PFSK-1 (cell line): ENCODE measurements around the gene TENT4A.

ENCODE experiments used
- POLR2AphosphoS5 ChIP-seq: IDR thresholded peaks from 2 replicates; pipeline ENCODE4 v1.6.1; 2012; ENCODE audit warnings: low read depth, mild to moderate bottlenecking, control low read depth, low read length, moderate library complexity
- SIN3A ChIP-seq: IDR thresholded peaks from 2 replicates; pipeline ENCODE4 v1.6.1; 2012; ENCODE audit warnings: mild to moderate bottlenecking, low read length, moderate library complexity, borderline replicate concordance; ENCODE audit not compliant: insufficient read depth
- TAF1 ChIP-seq: IDR thresholded peaks from 2 replicates; pipeline ENCODE4 v1.6.1; 2012; ENCODE audit warnings: low read length, control low read depth, borderline replicate concordance; ENCODE audit not compliant: insufficient read depth
- TF ChIP-seq, protein P1 (sequence below), 2 experiments: IDR thresholded peaks; 2 replicates each; pipeline versions ENCODE4 v1.6.1 to v1.8.0; 2011 to 2012; ENCODE audit warnings: low read depth in 2 of 2, low read length in 2 of 2, control low read depth in 1 of 2, inconsistent platforms in 1 of 2, mild to moderate bottlenecking in 1 of 2, moderate library complexity in 1 of 2; ENCODE audit not compliant: insufficient read depth in 1 of 2

DNA sequence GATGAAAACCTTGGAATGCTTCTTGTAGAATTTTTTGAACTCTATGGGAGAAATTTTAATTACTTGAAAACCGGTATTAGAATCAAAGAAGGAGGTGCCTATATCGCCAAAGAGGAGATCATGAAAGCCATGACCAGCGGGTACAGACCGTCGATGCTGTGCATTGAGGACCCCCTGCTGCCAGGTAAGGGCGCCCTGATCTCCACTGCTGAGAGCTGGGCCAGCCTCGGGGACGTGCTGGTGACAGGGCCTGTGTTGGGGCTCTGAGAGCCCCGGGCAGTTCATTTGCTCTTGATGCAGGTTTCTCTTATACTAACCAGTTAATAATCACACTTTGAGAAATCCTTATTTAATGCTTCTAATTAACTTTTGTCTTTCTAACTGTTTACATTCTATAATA, 33.0 kb downstream of the TENT4A start:
- TF ChIP-seq POLR2AphosphoS5 (no peak), SIN3A (no peak), TAF1 (no peak)
- TF ChIP-seq, protein P1, sequence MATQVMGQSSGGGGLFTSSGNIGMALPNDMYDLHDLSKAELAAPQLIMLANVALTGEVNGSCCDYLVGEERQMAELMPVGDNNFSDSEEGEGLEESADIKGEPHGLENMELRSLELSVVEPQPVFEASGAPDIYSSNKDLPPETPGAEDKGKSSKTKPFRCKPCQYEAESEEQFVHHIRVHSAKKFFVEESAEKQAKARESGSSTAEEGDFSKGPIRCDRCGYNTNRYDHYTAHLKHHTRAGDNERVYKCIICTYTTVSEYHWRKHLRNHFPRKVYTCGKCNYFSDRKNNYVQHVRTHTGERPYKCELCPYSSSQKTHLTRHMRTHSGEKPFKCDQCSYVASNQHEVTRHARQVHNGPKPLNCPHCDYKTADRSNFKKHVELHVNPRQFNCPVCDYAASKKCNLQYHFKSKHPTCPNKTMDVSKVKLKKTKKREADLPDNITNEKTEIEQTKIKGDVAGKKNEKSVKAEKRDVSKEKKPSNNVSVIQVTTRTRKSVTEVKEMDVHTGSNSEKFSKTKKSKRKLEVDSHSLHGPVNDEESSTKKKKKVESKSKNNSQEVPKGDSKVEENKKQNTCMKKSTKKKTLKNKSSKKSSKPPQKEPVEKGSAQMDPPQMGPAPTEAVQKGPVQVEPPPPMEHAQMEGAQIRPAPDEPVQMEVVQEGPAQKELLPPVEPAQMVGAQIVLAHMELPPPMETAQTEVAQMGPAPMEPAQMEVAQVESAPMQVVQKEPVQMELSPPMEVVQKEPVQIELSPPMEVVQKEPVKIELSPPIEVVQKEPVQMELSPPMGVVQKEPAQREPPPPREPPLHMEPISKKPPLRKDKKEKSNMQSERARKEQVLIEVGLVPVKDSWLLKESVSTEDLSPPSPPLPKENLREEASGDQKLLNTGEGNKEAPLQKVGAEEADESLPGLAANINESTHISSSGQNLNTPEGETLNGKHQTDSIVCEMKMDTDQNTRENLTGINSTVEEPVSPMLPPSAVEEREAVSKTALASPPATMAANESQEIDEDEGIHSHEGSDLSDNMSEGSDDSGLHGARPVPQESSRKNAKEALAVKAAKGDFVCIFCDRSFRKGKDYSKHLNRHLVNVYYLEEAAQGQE (IDR thresholded peaks at IDR 0.05; ENCODE audit: insufficient read depth in 1 of 2, low read depth in 2 of 2, low read length in 2 of 2), result no peak
